ENCODE measurements around the gene TMEM198.

- TF ChIP-seq CTCF (IDR thresholded peaks at IDR 0.05; ENCODE audit: low read depth, low read length, poor library complexity, severe bottlenecking) (no peak), EZH2phosphoT487 (IDR thresholded peaks at IDR 0.05; ENCODE audit: borderline replicate concordance, low read length) (no peak)
Observed at GRCh38 chr2:219536425-219536824, 7.4 kb upstream of the TMEM198 start.

All from DOHH2 (cell line).